ENCODE results near the gene PHACTR4. TPM values are rescaled to one million over a fixed set of nuclear protein-coding genes. Genes with fewer than 3 reads are reported as not detected.
"Not testable (repeated sequence)": the region's sequence is repeated elsewhere in the genome, so short reads cannot be mapped to it uniquely, and the experiment has no call there.

Gene PHACTR4
- 12.6 and 28.5 TPM in 2 replicates for total RNA-seq

GRCh38 chr1:28369371-28370238, at the start of gene PHACTR4:
TSS of gene PHACTR4 (plus strand) at chr1:28369740. CDS start at chr1:28407448, 37,708 bp downstream.
- DNase-seq: peak; percentile 95

- DNase-seq: no peak
These were observed 47.3 kb upstream of the PHACTR4 start for GRCh38 chr1:28322194-28322593.

GRCh38 chr1:28323720-28324119, 45.8 kb upstream of the PHACTR4 start:
- DNase-seq: no peak

- DNase-seq: no peak
These were observed 43.0 kb upstream of the PHACTR4 start for GRCh38 chr1:28326515-28326914.

GRCh38 chr1:28326984-28327383, 42.6 kb upstream of the PHACTR4 start:
- DNase-seq: no peak

GRCh38 chr1:28327431-28327830, 42.1 kb upstream of the PHACTR4 start:
- not testable (repeated sequence) for DNase-seq

GRCh38 chr1:28328228-28328648, 41.3 kb upstream of the PHACTR4 start:
- DNase-seq: no peak

- DNase-seq: peak; percentile 49
These were observed 40.0 kb upstream of the PHACTR4 start for GRCh38 chr1:28329395-28330153.

- DNase-seq: no peak
These were observed 30.6 kb upstream of the PHACTR4 start for GRCh38 chr1:28338897-28339296.

- no peak for DNase-seq
These were observed 30.0 kb upstream of the PHACTR4 start for GRCh38 chr1:28339551-28339950.

GRCh38 chr1:28340221-28340974, 29.1 kb upstream of the PHACTR4 start:
- DNase-seq: no peak

- no peak for DNase-seq
These were observed 27.9 kb upstream of the PHACTR4 start for GRCh38 chr1:28341591-28341990.

- DNase-seq: no peak
These were observed 26.1 kb upstream of the PHACTR4 start for GRCh38 chr1:28343405-28343804.

- not testable (repeated sequence) for DNase-seq
These were observed 16.2 kb upstream of the PHACTR4 start for GRCh38 chr1:28353248-28353810.

- no peak for DNase-seq
These were observed 15.4 kb upstream of the PHACTR4 start for GRCh38 chr1:28354121-28354520.

- no peak for DNase-seq
These were observed 10.8 kb upstream of the PHACTR4 start for GRCh38 chr1:28358716-28359115.

- peak; percentile 81 for DNase-seq
These were observed 9.8 kb upstream of the PHACTR4 start for GRCh38 chr1:28359592-28360239.

- no peak for DNase-seq
These were observed 4.7 kb upstream of the PHACTR4 start for GRCh38 chr1:28364888-28365287.

GRCh38 chr1:28365864-28366263, 3.7 kb upstream of the PHACTR4 start:
- DNase-seq: no peak

- not testable (repeated sequence) for DNase-seq
These were observed 932 bp upstream of the PHACTR4 start for GRCh38 chr1:28368608-28369007.

GRCh38 chr1:28370239-28371009, 884 bp downstream of the PHACTR4 start:
- DNase-seq: peak; percentile 62
